ENCODE results near the gene RNF223. TPM values are rescaled to one million over a fixed set of nuclear protein-coding genes. Genes with fewer than 3 reads are reported as not detected.
"Not testable (repeated sequence)": the region's sequence is repeated elsewhere in the genome, so short reads cannot be mapped to it uniquely, and the experiment has no call there.

RNF223 gene
- polyA plus RNA-seq, 1 experiment: not detected

DNA sequence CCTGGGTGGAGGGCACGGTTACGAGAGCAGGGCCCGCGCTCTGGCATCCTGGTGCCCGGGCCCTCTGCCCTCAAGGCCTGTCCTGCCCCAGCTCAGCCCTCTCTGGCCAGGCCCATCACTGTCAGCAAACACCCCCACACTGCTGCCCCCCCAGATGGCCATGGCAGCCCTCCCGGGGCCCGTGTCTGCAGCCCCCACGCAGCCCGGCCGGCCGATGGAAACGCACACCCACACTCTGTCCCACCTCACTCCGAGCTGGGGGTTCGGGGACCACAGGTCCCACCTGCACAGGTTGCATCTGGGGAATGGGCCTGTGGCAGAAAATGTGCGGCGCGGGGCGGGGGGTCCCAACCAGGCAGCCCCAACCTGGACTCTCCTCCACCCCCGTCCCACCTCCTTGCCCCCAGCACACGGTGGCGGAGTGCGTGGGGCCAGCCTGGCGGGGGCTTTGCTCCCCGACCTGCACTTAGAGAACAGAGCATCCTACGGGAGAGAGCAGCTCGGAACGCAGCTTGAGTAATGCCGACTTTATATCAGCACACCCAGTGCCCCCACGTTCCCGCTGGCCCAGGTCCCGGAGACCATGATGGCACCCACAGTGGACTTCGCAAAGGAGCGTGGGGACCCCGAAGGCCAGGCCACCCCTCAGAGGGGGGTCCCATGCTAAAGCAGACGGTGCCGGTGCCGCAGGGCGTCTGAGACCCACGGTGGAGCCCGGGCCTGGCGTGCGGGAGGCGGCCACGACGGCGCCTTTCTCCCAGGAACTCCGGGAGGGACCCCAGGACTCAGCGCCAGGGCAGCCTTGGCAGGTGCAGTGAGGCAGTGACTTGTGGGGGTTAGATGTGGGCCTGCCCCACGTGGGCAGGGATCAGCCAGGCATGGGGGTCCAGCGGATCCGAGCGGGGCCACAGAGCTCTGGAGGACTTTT, 7.5 kb upstream of the RNF223 start:
- H3K36me3 ChIP-seq (ENCODE audit: control insufficient read depth, insufficient read depth, low read length): peaks cover 2% of the 10 kb centered on the region; the same call in 1 of the 2 replicates
- no peak overlapping the region for H3K4me3 ChIP-seq (ENCODE audit: low read depth, low read length)
- TF ChIP-seq, protein P1, sequence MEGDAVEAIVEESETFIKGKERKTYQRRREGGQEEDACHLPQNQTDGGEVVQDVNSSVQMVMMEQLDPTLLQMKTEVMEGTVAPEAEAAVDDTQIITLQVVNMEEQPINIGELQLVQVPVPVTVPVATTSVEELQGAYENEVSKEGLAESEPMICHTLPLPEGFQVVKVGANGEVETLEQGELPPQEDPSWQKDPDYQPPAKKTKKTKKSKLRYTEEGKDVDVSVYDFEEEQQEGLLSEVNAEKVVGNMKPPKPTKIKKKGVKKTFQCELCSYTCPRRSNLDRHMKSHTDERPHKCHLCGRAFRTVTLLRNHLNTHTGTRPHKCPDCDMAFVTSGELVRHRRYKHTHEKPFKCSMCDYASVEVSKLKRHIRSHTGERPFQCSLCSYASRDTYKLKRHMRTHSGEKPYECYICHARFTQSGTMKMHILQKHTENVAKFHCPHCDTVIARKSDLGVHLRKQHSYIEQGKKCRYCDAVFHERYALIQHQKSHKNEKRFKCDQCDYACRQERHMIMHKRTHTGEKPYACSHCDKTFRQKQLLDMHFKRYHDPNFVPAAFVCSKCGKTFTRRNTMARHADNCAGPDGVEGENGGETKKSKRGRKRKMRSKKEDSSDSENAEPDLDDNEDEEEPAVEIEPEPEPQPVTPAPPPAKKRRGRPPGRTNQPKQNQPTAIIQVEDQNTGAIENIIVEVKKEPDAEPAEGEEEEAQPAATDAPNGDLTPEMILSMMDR (IDR thresholded peaks at IDR 0.05; ENCODE audit: insufficient read depth, low read depth, low read length): no peak
- no peak for DNase-seq (ENCODE audit: low read depth)
- no peaks in the 10 kb centered on the region for H3K27me3 ChIP-seq (ENCODE audit: control insufficient read depth, insufficient read depth, low read length)
- POLR2A ChIA-PET: no interaction called here
- CTCF ChIA-PET: interaction anchor here (0.7 to 1.0 kb wide), 2 partner anchors 10 to 40 kb away, joined by 3 read pairs; no protein-coding TSS in a partner anchor

DNA sequence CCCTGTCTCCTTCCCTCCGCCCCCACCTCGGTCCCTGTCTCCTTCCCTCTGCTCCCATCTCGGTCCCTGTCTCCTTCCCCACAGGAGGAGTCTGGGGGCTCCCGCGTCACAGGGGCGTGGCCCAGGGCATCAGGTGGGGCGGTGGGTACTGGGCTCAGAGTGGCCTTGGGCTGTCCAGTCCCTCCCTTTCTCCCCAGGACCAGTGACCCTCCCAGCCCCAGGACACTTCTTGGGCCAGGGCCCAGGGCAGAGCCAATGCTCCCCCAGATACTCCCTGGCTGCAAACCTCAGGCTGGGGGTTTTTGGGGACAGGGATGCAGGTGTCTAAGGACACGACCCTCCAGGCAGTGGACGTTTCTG, 6.8 kb upstream of the RNF223 start:
- H3K27me3 ChIP-seq (ENCODE audit: control insufficient read depth, insufficient read depth, low read length): no peaks in the 10 kb centered on the region
- POLR2A ChIA-PET: no interaction called here
- DNase-seq (ENCODE audit: low read depth): no peak
- TF ChIP-seq, protein P1 (IDR thresholded peaks at IDR 0.05; ENCODE audit: insufficient read depth, low read depth, low read length): no peak
- H3K36me3 ChIP-seq (ENCODE audit: control insufficient read depth, insufficient read depth, low read length): peaks cover 2% of the 10 kb centered on the region; the same call in 1 of the 2 replicates
- CTCF ChIA-PET: interaction anchor here (0.7 kb wide), 1 partner anchor 11 kb away, joined by 3 read pairs; no protein-coding TSS in a partner anchor
- H3K4me3 ChIP-seq (ENCODE audit: low read depth, low read length): no peak overlapping the region

DNA sequence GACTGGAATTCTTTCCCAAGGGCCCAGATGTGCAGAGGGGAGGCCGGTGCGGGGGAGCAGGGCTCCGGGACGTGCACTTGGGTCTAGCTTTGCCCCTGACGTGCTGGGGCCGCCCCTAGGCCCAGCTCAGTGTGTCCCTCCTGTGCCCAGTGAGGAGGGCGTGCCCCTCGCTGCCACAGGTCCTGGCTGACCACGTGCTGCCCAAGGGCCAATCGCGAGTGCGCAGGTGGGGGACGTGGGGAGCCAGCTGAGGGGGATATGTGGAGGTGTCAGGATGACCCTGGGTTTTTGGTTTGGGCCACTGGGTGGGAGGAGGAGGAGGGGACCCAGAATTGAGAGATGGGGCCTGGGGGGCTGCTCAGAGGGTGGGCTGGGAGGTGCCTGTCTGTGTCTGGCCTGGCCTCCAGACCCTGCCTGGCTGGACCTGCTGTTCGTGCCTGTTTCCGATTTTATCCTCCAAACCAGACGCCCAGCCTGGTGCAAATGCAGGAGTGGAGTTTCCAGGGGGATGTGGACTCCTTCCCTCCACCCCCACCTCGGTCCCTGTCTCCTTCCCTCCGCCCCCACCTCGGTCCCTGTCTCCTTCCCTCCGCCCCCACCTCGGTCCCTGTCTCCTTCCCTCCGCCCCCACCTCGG, 6.1 kb upstream of the RNF223 start:
- Histone ChIP-seq H3K27me3 (ENCODE audit: control insufficient read depth, insufficient read depth, low read length) (no peaks in the 10 kb centered on the region), H3K4me3 (ENCODE audit: low read depth, low read length) (no peak overlapping the region), H3K36me3 (ENCODE audit: control insufficient read depth, insufficient read depth, low read length) (peaks cover 2% of the 10 kb centered on the region; the same call in 1 of the 2 replicates)
- ChIA-PET POLR2A (no interaction called here), CTCF (interaction anchor here (1.2 to 1.7 kb wide), 3 partner anchors 14 to 78 kb away, joined by 3 to 6 read pairs (median 3); no protein-coding TSS in a partner anchor)
- peak; percentile 17 for DNase-seq (ENCODE audit: low read depth)
- TF ChIP-seq, protein P1 (IDR thresholded peaks at IDR 0.05; ENCODE audit: insufficient read depth, low read depth, low read length): no peak

DNA sequence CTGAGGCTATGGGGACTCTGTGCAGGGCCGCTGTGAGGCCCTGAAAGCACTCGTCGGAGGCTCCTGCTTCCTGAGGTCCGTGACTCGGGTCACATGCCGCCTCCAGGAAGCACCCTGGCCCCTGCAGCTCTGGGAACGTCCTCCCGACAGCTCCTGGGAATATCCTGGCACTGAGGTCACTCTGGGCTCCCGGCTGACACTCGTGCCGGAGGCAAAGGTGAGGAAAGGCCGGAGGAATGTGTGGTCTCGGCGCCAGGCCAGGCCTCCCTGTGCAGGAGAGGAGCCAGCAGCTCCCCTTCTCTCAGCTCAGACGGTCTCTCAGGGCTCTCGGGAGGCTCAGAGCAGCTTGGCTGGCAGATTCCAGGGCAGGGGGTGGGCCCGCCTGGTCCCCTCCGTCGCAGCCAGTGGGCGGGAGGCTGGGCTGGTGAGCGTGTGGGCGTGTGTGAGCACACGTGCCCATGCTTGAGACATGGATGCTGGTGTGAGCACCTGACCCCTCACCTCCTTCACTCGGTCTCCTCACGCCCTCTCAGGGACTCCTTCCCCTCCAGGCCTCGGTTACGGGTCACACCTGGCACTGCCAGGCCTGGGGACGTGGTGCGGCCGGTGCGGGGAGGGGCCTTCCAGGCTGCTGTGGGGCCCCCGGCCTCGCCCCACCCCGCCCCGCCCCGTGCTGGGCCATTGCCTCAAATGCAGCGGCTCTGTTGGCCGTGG, 5.5 kb upstream of the RNF223 start:
- no peaks in the 10 kb centered on the region; the same call in 1 of the 2 replicates for H3K27me3 ChIP-seq (ENCODE audit: control insufficient read depth, insufficient read depth, low read length)
- peaks cover 2% of the 10 kb centered on the region; the same call in 1 of the 2 replicates for H3K36me3 ChIP-seq (ENCODE audit: control insufficient read depth, insufficient read depth, low read length)
- H3K4me3 ChIP-seq (ENCODE audit: low read depth, low read length): no peak overlapping the region
- TF ChIP-seq, protein P1 (IDR thresholded peaks at IDR 0.05; ENCODE audit: insufficient read depth, low read depth, low read length): no peak
- ChIA-PET CTCF (interaction anchor here (0.5 to 1.7 kb wide), 5 partner anchors 14 to 242 kb away, joined by 3 to 6 read pairs (median 3); no protein-coding TSS in a partner anchor), POLR2A (no interaction called here)
- DNase-seq (ENCODE audit: low read depth): peak; percentile 77

DNA sequence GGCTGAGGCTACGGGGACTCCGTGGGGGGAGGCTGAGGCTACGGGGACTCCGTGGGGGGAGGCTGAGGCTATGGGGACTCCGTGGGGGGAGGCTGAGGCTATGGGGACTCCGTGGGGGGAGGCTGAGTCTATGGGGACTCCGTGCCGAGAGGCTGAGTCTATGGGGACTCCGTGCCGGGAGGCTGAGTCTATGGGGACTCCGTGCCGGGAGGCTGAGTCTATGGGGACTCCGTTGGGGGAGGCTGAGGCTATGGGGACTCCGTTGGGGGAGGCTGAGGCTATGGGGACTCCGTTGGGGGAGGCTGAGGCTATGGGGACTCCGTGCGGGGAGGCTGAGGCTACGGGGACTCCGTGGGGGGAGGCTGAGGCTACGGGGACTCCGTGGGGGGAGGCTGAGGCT, 3.3 kb upstream of the RNF223 start:
- DNase-seq (ENCODE audit: low read depth); H3K27me3 ChIP-seq (ENCODE audit: control insufficient read depth, insufficient read depth, low read length); CTCF ChIA-PET; H3K4me3 ChIP-seq (ENCODE audit: low read depth, low read length); H3K36me3 ChIP-seq (ENCODE audit: control insufficient read depth, insufficient read depth, low read length); POLR2A ChIA-PET: not testable (repeated sequence)
